GM23248 (cell line): ENCODE data around the gene ADGRV1. TPM values are rescaled to one million over a fixed set of nuclear protein-coding genes. Genes with fewer than 3 reads are reported as not detected.

Experiments
- DNase-seq: peaks from one replicate; pipeline ENCODE4 v3.0.0-alpha.2; 2015
- H2AFZ ChIP-seq: fragments of 200-600 bp; sonication (generic); 2 replicates; pipeline ENCODE4 v1.6.1; 2016; ENCODE audit warnings: antibody characterized with exemption
- H3F3A ChIP-seq: fragments of 200-600 bp; sonication (generic); 2 replicates; pipeline ENCODE4 v1.6.1; 2016; ENCODE audit warnings: mild to moderate bottlenecking, antibody characterized with exemption, mixed run types; ENCODE audit not compliant: insufficient read depth
- H3K27ac ChIP-seq: fragments of 200-600 bp; sonication (generic); 2 replicates; pipeline ENCODE4 v1.5.1; 2016; ENCODE audit warnings: mild to moderate bottlenecking
- H3K27me3 ChIP-seq: fragments of 200-600 bp; sonication (generic); replicated peaks from 2 replicates; pipeline ENCODE4 v1.6.1; 2016; ENCODE audit warnings: mild to moderate bottlenecking; ENCODE audit not compliant: insufficient read depth
- H3K36me3 ChIP-seq: fragments of 200-600 bp; sonication (generic); 2 replicates; pipeline ENCODE4 v1.6.1; 2016; ENCODE audit warnings: low read depth, mild to moderate bottlenecking
- H3K4me1 ChIP-seq: fragments of 200-600 bp; sonication (generic); 2 replicates; pipeline ENCODE4 v1.6.1; 2016; ENCODE audit warnings: mild to moderate bottlenecking; ENCODE audit not compliant: insufficient read depth
- H3K4me2 ChIP-seq: fragments of 200-600 bp; sonication (generic); one replicate; pipeline ENCODE4 v1.6.1; 2016; ENCODE audit warnings: mild to moderate bottlenecking; ENCODE audit not compliant: unreplicated experiment
- H3K4me3 ChIP-seq: fragments of 200-600 bp; sonication (generic); 2 replicates; pipeline ENCODE4 v1.5.1; 2016; ENCODE audit warnings: mild to moderate bottlenecking
- H3K79me2 ChIP-seq: fragments of 200-600 bp; sonication (generic); 2 replicates; pipeline ENCODE4 v1.6.1; 2016; ENCODE audit warnings: mild to moderate bottlenecking; ENCODE audit not compliant: insufficient read depth
- H3K9ac ChIP-seq: fragments of 200-600 bp; sonication (generic); 2 replicates; pipeline ENCODE4 v1.6.1; 2016; ENCODE audit warnings: mild to moderate bottlenecking
- H3K9me2 ChIP-seq: fragments of 200-600 bp; sonication (generic); 2 replicates; pipeline ENCODE4 v1.6.1; 2016; ENCODE audit warnings: mixed run types, mild to moderate bottlenecking, moderate library complexity; ENCODE audit not compliant: insufficient read depth
- H3K9me3 ChIP-seq: fragments of 200-600 bp; sonication (generic); one replicate; pipeline ENCODE4 v1.6.1; 2017; ENCODE audit warnings: low read depth
- H4K20me1 ChIP-seq: fragments of 200-600 bp; sonication (generic); 2 replicates; pipeline ENCODE4 v1.6.0; 2016; ENCODE audit not compliant: insufficient read depth
- EZH2 ChIP-seq: fragments of 200-600 bp; sonication (generic); IDR thresholded peaks from 2 replicates; pipeline ENCODE4 v1.6.1; 2018; ENCODE audit warnings: antibody characterized with exemption, mild to moderate bottlenecking; ENCODE audit not compliant: insufficient read depth, poor library complexity, severe bottlenecking
- EZH2phosphoT487 ChIP-seq: fragments of 200-600 bp; sonication (generic); IDR thresholded peaks from 2 replicates; pipeline ENCODE4 v1.6.1; 2018; ENCODE audit warnings: antibody characterized with exemption, moderate library complexity, mild to moderate bottlenecking, low read depth; ENCODE audit not compliant: insufficient read depth
- WGBS, 2 experiments: methylation state at CpG; one replicate each; pipeline ENCODE4 v1.1.6; 2015 to 2017; ENCODE audit warnings: low lambda C conversion rate in 2 of 2, low coverage in 1 of 2; ENCODE audit errors: missing lambda C conversion rate in 2 of 2; 5-methylcytosine and 5-hydroxymethylcytosine counted together
- in situ Hi-C: fragments of 300-500 bp; cut with MboI; formaldehyde crosslinking; loops from 2 replicates; pipeline ENCODE4 v1.15.0; 2020
- polyA plus RNA-seq: library from polyadenylated mRNA; unstranded; fragments of >200 nt; fragmentation: Nextera tagmentation; extraction: Ambion mirVana; gene quantifications from 2 replicates; pipeline ENCODE4 v1.2.1, GENCODE V29; 2016
- total RNA-seq: library from RNA; depleted of rRNA; stranded (reverse); fragments of >200 nt; shearing (Covaris generic); gene quantifications from 2 replicates; pipeline ENCODE4 v1.2.3, GENCODE V29; 2014

Gene ADGRV1
- total and polyA plus RNA-seq, 2 experiments from 2014 or later, result not detected

DNA sequence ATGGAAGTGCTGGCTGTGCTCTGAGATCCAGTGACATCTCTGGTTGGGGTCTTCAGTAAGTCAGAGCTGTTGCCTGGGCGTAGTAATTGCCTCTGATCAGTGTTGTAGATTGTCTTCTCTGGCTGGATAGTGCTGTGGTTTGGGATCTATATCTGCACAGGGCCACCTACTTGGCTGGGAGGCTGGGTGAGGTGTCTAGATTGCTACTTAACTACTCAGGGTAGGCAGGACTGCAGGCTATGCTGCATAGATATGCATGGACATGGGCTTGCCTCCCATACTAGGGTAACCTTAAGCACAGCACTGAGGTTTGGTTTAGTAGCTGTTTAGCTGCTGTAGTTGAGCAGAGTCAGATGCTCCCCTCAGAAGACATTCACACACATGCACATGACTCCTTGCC is 181.0 kb downstream of the ADGRV1 start:
- Histone ChIP-seq H3K9me2 (no peaks in the 10 kb centered on the region), H3K79me2 (no peaks in the 10 kb centered on the region), H3K4me3 (no peak overlapping the region), H3K4me2 (no peak overlapping the region), H3K9me3 (no peaks in the 10 kb centered on the region), H2AFZ (no peak overlapping the region), H3K27me3 (no peaks in the 10 kb centered on the region), H4K20me1 (no peaks in the 10 kb centered on the region), H3K36me3 (no peaks in the 10 kb centered on the region), H3K9ac (no peak overlapping the region), H3F3A (no peaks in the 10 kb centered on the region), H3K4me1 (no peaks in the 10 kb centered on the region), H3K27ac (no peak overlapping the region)
- in situ Hi-C loops, result no loop called here
- no peak for TF ChIP-seq EZH2
- no peak for DNase-seq
- WGBS, 2 experiments, result 0% methylated on average over 1 of the region's 1 CpG

DNA sequence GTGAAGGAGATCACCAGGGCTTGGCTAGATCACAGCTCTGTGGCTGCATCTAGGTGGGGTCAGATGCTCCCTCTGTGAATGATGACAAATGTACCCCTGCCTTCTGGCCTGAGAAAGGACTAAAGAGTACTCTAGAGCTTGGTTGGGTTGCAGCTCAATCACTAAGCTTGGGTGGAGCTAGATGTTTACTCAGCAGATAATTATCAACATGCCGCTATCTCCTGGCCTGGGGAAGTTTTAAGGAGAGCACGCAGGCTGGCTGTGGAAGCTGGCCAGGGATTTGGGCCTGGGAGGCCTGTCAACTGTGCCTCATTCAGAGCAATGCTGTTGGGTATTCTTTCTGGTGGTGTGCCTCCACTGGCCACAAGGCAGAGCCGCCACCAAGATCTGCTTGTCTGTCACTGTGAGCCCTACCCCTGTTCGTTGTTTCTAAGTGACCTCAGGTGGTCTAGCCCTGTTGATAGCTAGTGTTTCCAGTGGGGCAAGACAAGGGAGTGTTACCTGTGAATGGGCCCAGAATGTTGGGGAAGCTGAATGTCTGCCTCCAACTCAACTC is 181.7 kb downstream of the ADGRV1 start:
- no peaks in the 10 kb centered on the region for H3F3A ChIP-seq
- in situ Hi-C loops, result no loop called here

GRCh38 chr5:90741022-90741564 is 182.5 kb downstream of the ADGRV1 start:
- no peak for TF ChIP-seq EZH2phosphoT487
- no peak for TF ChIP-seq EZH2
- no peaks in the 10 kb centered on the region for H3K9me2 ChIP-seq
- 15 to 23% methylated on average over 2 of the region's 2 CpGs for WGBS, 2 experiments

More for the DNA sequence above, 181.7 kb downstream of the ADGRV1 start:
- no peaks in the 10 kb centered on the region for H3K9me3 ChIP-seq
- no peaks in the 10 kb centered on the region for H3K9me2 ChIP-seq
- H4K20me1 ChIP-seq, result no peaks in the 10 kb centered on the region
- 32 to 46% methylated on average over 4 of the region's 4 CpGs for WGBS, 2 experiments
- H3K4me2 ChIP-seq, result no peak overlapping the region
- H3K9ac ChIP-seq, result no peak overlapping the region
- no peak for TF ChIP-seq EZH2
- no peak for TF ChIP-seq EZH2phosphoT487
- DNase-seq, result no peak
- no peaks in the 10 kb centered on the region for H3K79me2 ChIP-seq
- H3K4me3 ChIP-seq, result no peak overlapping the region
- H3K27ac ChIP-seq, result no peak overlapping the region
- no peaks in the 10 kb centered on the region for H3K27me3 ChIP-seq
- H2AFZ ChIP-seq, result no peak overlapping the region
- no peaks in the 10 kb centered on the region for H3K36me3 ChIP-seq
- no peaks in the 10 kb centered on the region for H3K4me1 ChIP-seq

DNA sequence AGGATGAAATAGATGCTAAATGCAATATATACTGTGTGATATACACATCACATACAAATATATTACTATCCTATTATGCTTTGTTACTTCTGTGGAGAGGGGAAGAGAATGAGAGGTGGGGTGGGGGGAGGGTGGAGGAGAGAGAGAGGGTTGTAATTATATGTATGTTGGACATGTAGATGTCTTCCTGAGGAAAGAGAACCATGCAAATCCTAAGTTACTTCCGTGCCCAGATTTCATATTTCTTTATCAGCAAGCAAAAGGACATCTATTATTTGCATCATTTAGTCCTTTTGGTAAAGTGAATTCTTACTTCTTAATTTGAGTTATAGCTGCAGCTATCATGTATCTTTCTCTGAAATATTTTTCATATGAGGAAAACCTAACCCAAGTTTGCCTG is 187.5 kb downstream of the ADGRV1 start:
- Histone ChIP-seq H3K79me2 (no peaks in the 10 kb centered on the region), H3K36me3 (no peaks in the 10 kb centered on the region), H3K9me3 (no peaks in the 10 kb centered on the region), H4K20me1 (no peaks in the 10 kb centered on the region), H3K27ac (no peak overlapping the region), H3K4me3 (no peak overlapping the region), H3F3A (no peaks in the 10 kb centered on the region), H3K4me1 (no peaks in the 10 kb centered on the region), H3K27me3 (no peaks in the 10 kb centered on the region), H3K9ac (no peak overlapping the region), H3K4me2 (no peak overlapping the region), H2AFZ (no peak overlapping the region), H3K9me2 (no peaks in the 10 kb centered on the region)
- DNase-seq, result no peak
- TF ChIP-seq EZH2phosphoT487 (no peak), EZH2 (no peak)
- 57 to 71% methylated on average over 1 of the region's 1 CpG for WGBS, 2 experiments
- in situ Hi-C loops, result no loop called here

More at GRCh38 chr5:90741022-90741564, 182.5 kb downstream of the ADGRV1 start:
- Histone ChIP-seq H3K27ac (no peak overlapping the region), H4K20me1 (no peaks in the 10 kb centered on the region), H3K36me3 (no peaks in the 10 kb centered on the region), H3K4me1 (no peaks in the 10 kb centered on the region), H3K9ac (no peak overlapping the region), H3K4me2 (no peak overlapping the region), H2AFZ (no peak overlapping the region), H3K4me3 (no peak overlapping the region), H3K27me3 (no peaks in the 10 kb centered on the region), H3F3A (no peaks in the 10 kb centered on the region), H3K9me3 (no peaks in the 10 kb centered on the region), H3K79me2 (no peaks in the 10 kb centered on the region)
- DNase-seq, result no peak
- in situ Hi-C loops, result no loop called here
